ENCODE measurements around the gene TRAF1. TPM values are rescaled to one million over a fixed set of nuclear protein-coding genes. Genes with fewer than 3 reads are reported as not detected.

TRAF1 gene
- total and polyA plus RNA-seq, 4 donors = 3.9 to 23.1 (median 6.1) TPM

GRCh38 chr9:120901755-120902568 is 24.6 kb downstream of the TRAF1 start:
- no peaks in the 10 kb centered on the region for H3K9me3 ChIP-seq (ENCODE audit: control insufficient read depth in 4 of 4, insufficient read depth in 3 of 4, low read length in 3 of 4)
- DNase-seq (no peak), ATAC-seq (ENCODE audit: insufficient read depth, low FRiP score) (no peak)
- 84 to 87% methylated on average over 12 of the region's 12 CpGs for WGBS, 2 donors
- peaks cover 0 to 5% (median 0%) of the 10 kb centered on the region in 5 donors for H3K4me1 ChIP-seq (ENCODE audit: control insufficient read depth in 5 of 5, insufficient read depth in 5 of 5, low read length in 5 of 5)
- TF ChIP-seq CTCF (IDR thresholded peaks at IDR 0.05; ENCODE audit: control extremely low read depth, extremely low read depth) = no peak
- no peak overlapping the region for H3K9ac ChIP-seq (ENCODE audit: insufficient read depth in 1 of 2, low read length in 2 of 2)
- no peaks in the 10 kb centered on the region for H3K36me3 ChIP-seq (ENCODE audit: control insufficient read depth in 4 of 4, insufficient read depth in 4 of 4, low read length in 4 of 4)
- no peaks in the 10 kb centered on the region for H3K27me3 ChIP-seq (ENCODE audit: control insufficient read depth in 3 of 3, insufficient read depth in 3 of 3, low read length in 2 of 3)
- no peak overlapping the region for H3K4me3 ChIP-seq
- H3K27ac ChIP-seq (ENCODE audit: low read depth in 1 of 2, low read length in 1 of 2) = no peak overlapping the region

- no peak for TF ChIP-seq CTCF (IDR thresholded peaks at IDR 0.05; ENCODE audit: control extremely low read depth, extremely low read depth)
Measured at GRCh38 chr9:120900824-120901223, 25.8 kb downstream of the TRAF1 start.

GRCh38 chr9:120899490-120900068 is 27.0 kb downstream of the TRAF1 start:
- H3K4me3 ChIP-seq = no peak overlapping the region
- 94 to 95% methylated on average over 6 of the region's 6 CpGs for WGBS, 2 donors

More at GRCh38 chr9:120900824-120901223, 25.8 kb downstream of the TRAF1 start:
- H3K9me3 ChIP-seq (ENCODE audit: control insufficient read depth in 4 of 4, insufficient read depth in 3 of 4, low read length in 3 of 4) = no peaks in the 10 kb centered on the region
- H3K4me3 ChIP-seq = no peak overlapping the region
- peaks cover 0 to 9% (median 0%) of the 10 kb centered on the region in 5 donors for H3K4me1 ChIP-seq (ENCODE audit: control insufficient read depth in 5 of 5, insufficient read depth in 5 of 5, low read length in 5 of 5)
- H3K9ac ChIP-seq (ENCODE audit: insufficient read depth in 1 of 2, low read length in 2 of 2) = no peak overlapping the region
- ATAC-seq (ENCODE audit: insufficient read depth, low FRiP score) = no peak
- no peaks in the 10 kb centered on the region for H3K27me3 ChIP-seq (ENCODE audit: control insufficient read depth in 3 of 3, insufficient read depth in 3 of 3, low read length in 2 of 3)
- no peak overlapping the region for H3K27ac ChIP-seq (ENCODE audit: low read depth in 1 of 2, low read length in 1 of 2)
- no peaks in the 10 kb centered on the region for H3K36me3 ChIP-seq (ENCODE audit: control insufficient read depth in 4 of 4, insufficient read depth in 4 of 4, low read length in 4 of 4)
- DNase-seq = no peak
- 92% methylated on average over 3 of the region's 3 CpGs for WGBS, 2 donors

More at GRCh38 chr9:120899490-120900068, 27.0 kb downstream of the TRAF1 start:
- peaks cover 0 to 17% (median 2%) of the 10 kb centered on the region in 5 donors for H3K4me1 ChIP-seq (ENCODE audit: control insufficient read depth in 5 of 5, insufficient read depth in 5 of 5, low read length in 5 of 5)
- no peak overlapping the region for H3K27ac ChIP-seq (ENCODE audit: low read depth in 1 of 2, low read length in 1 of 2)
- H3K36me3 ChIP-seq (ENCODE audit: control insufficient read depth in 4 of 4, insufficient read depth in 4 of 4, low read length in 4 of 4) = no peaks in the 10 kb centered on the region
- peaks cover 0 to 3% (median 0%) of the 10 kb centered on the region in 3 donors for H3K27me3 ChIP-seq (ENCODE audit: control insufficient read depth in 3 of 3, insufficient read depth in 3 of 3, low read length in 2 of 3)
- ATAC-seq (ENCODE audit: insufficient read depth, low FRiP score) (no peak), DNase-seq (no peak)
- no peaks in the 10 kb centered on the region for H3K9me3 ChIP-seq (ENCODE audit: control insufficient read depth in 4 of 4, insufficient read depth in 3 of 4, low read length in 3 of 4)
- TF ChIP-seq CTCF (IDR thresholded peaks at IDR 0.05; ENCODE audit: control extremely low read depth, extremely low read depth) = no peak
- H3K9ac ChIP-seq (ENCODE audit: insufficient read depth in 1 of 2, low read length in 2 of 2) = no peak overlapping the region
